Ishikawa (cell line): ENCODE results near the gene TUBAL3.

Source experiments
- CEBPB ChIP-seq: IDR thresholded peaks from 2 replicates; pipeline ENCODE4 v1.6.1; 2012
- CREB1 ChIP-seq: IDR thresholded peaks from 2 replicates; pipeline ENCODE4 v1.6.1; 2012; ENCODE audit warnings: low read depth
- EGR1 ChIP-seq: IDR thresholded peaks from 2 replicates; pipeline ENCODE4 v1.6.1; 2012
- EP300 ChIP-seq: IDR thresholded peaks from 2 replicates; pipeline ENCODE4 v1.6.1; 2012; ENCODE audit warnings: borderline replicate concordance
- FOXM1 ChIP-seq: IDR thresholded peaks from 2 replicates; pipeline ENCODE4 v1.6.1; 2012; ENCODE audit warnings: low read depth, borderline replicate concordance
- NFIC ChIP-seq: IDR thresholded peaks from 2 replicates; pipeline ENCODE4 v1.6.1; 2012
- RAD21 ChIP-seq: IDR thresholded peaks from 2 replicates; pipeline ENCODE4 v1.6.1; 2012; ENCODE audit warnings: low read depth
- TAF1 ChIP-seq: IDR thresholded peaks from 2 replicates; pipeline ENCODE4 v1.6.1; 2012; ENCODE audit warnings: low read depth, mild to moderate bottlenecking
- TCF12 ChIP-seq: IDR thresholded peaks from 2 replicates; pipeline ENCODE4 v1.6.1; 2012; ENCODE audit warnings: low read depth
- TEAD4 ChIP-seq: IDR thresholded peaks from 2 replicates; pipeline ENCODE4 v1.6.1; 2012
- YY1 ChIP-seq: IDR thresholded peaks from 2 replicates; pipeline ENCODE4 v1.6.1; 2012; ENCODE audit warnings: low read depth
- ZBTB7A ChIP-seq: IDR thresholded peaks from 2 replicates; pipeline ENCODE4 v1.6.1; 2012; ENCODE audit warnings: low read depth
- TF ChIP-seq, protein P1 (sequence below): IDR thresholded peaks from 2 replicates; pipeline ENCODE4 v1.6.1; 2012
- TF ChIP-seq, protein P2 (sequence below): IDR thresholded peaks from 2 replicates; pipeline ENCODE4 v1.6.1; 2012; ENCODE audit warnings: low read depth, mild to moderate bottlenecking
- TF ChIP-seq, protein P3 (sequence below): IDR thresholded peaks from 2 replicates; pipeline ENCODE4 v1.6.1; 2012

TUBAL3 gene

DNA sequence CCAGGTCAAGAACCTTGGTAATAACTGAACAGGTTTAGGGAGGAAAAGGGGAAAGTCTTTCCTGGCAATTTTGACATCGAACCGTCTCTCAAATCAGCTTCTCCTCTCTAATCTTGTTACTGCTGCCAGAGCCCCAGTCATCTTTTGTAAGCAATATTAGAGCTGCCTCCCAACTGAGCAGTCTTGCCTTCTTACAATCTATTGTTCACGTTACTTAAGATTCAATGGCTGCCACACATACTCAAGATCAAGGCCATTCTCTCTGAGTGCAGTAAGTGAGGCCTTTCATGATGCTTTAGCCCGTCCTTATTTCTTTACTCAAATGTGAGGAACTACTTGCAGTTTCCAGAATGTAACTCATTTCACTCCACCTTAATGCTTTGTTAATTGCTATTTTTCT, 20.1 kb upstream of the TUBAL3 start:
- TF ChIP-seq, protein P1, sequence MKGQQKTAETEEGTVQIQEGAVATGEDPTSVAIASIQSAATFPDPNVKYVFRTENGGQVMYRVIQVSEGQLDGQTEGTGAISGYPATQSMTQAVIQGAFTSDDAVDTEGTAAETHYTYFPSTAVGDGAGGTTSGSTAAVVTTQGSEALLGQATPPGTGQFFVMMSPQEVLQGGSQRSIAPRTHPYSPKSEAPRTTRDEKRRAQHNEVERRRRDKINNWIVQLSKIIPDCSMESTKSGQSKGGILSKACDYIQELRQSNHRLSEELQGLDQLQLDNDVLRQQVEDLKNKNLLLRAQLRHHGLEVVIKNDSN = no peak
- TF ChIP-seq FOXM1 = no peak

DNA sequence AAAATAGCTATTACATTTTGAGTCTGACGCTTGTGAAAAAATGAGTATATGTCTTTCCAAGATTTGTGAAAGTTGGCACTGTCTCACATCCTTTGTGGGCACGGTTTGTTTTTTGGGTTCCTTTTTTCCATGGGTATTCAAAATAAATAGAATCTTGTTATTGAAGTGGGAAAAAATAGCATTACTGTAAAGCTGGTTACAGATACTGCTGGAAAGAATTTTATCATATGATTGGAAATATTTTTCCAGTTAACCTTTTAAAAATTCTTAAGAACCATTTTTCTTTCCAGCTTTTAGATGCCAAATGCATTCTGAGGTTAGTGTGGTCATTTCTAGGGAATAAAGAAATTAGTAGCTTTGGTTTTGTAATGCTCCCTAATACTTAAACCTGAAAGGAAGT, 19.1 kb upstream of the TUBAL3 start:
- no peak for TF ChIP-seq TCF12
- TF ChIP-seq, protein P2, sequence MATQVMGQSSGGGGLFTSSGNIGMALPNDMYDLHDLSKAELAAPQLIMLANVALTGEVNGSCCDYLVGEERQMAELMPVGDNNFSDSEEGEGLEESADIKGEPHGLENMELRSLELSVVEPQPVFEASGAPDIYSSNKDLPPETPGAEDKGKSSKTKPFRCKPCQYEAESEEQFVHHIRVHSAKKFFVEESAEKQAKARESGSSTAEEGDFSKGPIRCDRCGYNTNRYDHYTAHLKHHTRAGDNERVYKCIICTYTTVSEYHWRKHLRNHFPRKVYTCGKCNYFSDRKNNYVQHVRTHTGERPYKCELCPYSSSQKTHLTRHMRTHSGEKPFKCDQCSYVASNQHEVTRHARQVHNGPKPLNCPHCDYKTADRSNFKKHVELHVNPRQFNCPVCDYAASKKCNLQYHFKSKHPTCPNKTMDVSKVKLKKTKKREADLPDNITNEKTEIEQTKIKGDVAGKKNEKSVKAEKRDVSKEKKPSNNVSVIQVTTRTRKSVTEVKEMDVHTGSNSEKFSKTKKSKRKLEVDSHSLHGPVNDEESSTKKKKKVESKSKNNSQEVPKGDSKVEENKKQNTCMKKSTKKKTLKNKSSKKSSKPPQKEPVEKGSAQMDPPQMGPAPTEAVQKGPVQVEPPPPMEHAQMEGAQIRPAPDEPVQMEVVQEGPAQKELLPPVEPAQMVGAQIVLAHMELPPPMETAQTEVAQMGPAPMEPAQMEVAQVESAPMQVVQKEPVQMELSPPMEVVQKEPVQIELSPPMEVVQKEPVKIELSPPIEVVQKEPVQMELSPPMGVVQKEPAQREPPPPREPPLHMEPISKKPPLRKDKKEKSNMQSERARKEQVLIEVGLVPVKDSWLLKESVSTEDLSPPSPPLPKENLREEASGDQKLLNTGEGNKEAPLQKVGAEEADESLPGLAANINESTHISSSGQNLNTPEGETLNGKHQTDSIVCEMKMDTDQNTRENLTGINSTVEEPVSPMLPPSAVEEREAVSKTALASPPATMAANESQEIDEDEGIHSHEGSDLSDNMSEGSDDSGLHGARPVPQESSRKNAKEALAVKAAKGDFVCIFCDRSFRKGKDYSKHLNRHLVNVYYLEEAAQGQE = no peak

DNA sequence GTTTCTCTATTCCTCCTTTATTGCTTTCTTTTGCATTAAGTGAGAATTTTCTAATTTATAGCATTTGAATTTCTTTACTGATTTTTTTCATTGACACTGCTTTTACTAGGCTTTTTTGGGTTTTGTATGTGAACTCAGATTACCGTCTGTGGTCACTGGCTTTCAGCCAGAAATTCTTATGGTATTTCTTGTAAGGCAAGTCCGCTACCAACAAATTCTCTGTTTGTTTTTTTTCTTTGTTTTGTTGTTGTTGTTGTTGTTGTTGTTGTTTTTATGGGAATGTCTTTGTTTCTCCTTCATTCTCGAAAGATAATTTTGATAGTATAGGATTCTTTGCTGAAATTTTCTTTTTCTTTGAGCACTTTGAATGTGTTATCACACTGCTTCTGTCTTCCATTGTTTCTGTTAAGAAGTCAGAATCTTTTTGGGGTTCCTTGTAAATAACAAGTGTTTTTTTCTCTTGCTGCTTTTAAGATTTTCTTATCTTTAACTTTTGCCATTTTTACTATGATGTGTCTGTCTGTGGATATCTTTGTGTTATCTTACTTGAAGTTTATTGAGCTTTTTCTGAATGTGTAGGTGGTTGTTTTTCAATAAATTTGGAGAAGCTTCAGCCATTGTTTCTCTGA, 15.0 kb upstream of the TUBAL3 start:
- TF ChIP-seq TEAD4 (no peak), CREB1 (no peak), CEBPB (no peak)
- TF ChIP-seq, protein P1 = no peak

DNA sequence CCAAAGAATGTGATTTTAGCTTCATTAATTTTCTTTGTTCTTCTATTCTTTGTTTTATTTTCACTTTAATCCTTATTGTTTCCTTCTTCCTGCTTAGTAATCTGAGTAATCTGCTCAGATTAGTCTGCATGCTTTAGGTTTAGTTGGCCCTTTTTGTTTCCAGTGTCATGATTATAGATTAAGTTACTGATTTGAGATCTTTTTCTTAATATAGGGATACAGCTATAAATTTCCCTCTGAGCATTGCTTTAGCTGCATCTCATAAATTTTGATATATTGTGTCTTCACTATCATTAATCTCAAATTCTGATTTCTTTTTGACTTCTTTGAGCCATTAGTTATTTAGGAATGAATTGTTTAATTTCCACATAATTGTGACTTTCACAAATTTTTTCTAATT, 14.0 kb upstream of the TUBAL3 start:
- TF ChIP-seq YY1 = no peak
- TF ChIP-seq, protein P1 = no peak
- no peak for TF ChIP-seq EP300
- TF ChIP-seq FOXM1 = no peak
- TF ChIP-seq, protein P3, sequence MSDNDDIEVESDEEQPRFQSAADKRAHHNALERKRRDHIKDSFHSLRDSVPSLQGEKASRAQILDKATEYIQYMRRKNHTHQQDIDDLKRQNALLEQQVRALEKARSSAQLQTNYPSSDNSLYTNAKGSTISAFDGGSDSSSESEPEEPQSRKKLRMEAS = no peak
- TF ChIP-seq EGR1 = no peak
- no peak for TF ChIP-seq CEBPB
- no peak for TF ChIP-seq RAD21
- TF ChIP-seq CREB1 = no peak
- TF ChIP-seq TCF12 = no peak
- no peak for TF ChIP-seq NFIC
- TF ChIP-seq, protein P2 = no peak
- no peak for TF ChIP-seq TAF1
- no peak for TF ChIP-seq TEAD4
- no peak for TF ChIP-seq ZBTB7A

DNA sequence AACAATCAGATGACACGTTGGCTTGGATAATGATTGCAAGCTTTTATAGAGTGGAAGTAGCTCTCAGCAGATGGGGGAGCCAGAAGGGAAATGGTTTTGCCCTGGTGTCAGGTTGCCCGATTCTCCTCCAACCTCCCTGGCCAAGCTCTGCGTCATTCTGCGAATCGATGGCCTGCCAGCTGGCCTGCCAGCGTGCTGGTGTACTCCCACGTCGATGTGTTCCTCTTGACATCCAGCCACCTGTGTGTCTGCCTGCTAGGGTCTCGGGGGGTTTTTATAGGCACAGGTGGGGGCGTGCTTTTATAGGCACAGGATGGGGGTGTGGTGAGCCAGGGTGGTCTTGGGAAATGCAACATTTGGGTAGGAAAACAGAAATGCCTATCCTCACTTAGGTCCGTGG, 12.4 kb upstream of the TUBAL3 start:
- TF ChIP-seq ZBTB7A (no peak), FOXM1 (no peak), EGR1 (no peak), TAF1 (no peak), RAD21 (no peak), CREB1 (no peak), TEAD4 (no peak)
- TF ChIP-seq, protein P3 = no peak
- TF ChIP-seq, protein P2 = no peak
- TF ChIP-seq, protein P1 = no peak
